GM13976 (cell line): ENCODE measurements around the gene GHRH.

Source experiments
- DNase-seq: peaks from one replicate; pipeline ENCODE4 v3.0.0; 2012; ENCODE audit warnings: low spot score
- in situ Hi-C: fragments of 300-500 bp; cut with MboI; formaldehyde crosslinking; loops from one replicate; pipeline ENCODE4 v1.12.0; 2022; ENCODE audit warnings: low sequenced_read_pairs, mixed read lengths, inconsistent platforms; ENCODE audit not compliant: unreplicated experiment
- TF ChIP-seq, protein P1 (sequence below): IDR thresholded peaks from 2 replicates; pipeline ENCODE4 v1.5.1; 2012; ENCODE audit warnings: borderline replicate concordance, mild to moderate bottlenecking; ENCODE audit not compliant: insufficient read depth; ENCODE audit errors: extremely low read depth, missing control alignments, control extremely low read depth

GHRH gene

DNA sequence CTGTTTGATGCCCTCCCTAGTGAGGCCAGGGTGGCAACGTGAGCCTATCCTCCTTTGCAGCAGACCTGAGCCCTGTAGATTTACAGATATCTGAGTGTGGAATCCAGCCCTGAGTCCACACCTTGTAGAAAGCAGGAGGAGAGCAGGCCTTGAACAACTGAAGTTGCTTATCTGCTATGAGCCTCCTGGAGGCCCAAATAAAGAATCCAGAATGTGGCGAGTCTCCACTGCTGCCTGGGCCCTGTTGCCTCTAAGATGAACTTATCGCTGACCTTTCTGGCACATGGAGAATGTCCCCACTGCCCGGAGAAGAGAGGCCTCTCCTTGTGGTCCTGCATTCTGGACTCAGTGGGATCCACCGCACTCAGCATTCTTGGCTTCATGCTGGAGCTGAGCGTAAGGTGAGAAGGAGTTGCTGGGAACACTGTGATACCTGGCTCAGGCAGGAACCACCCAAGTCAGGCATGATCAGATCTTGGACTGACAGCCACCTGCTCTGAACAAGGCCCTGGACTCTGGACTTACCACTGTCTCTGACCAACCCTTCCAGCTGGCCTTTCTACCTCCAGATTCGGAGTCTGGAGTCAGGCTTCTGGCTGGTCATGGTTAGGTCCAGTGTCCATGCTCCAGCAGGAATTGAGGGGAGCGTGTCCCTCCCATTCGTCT is 22.0 kb upstream of the GHRH start:
- in situ Hi-C loops, result no loop called here
- TF ChIP-seq, protein P1, sequence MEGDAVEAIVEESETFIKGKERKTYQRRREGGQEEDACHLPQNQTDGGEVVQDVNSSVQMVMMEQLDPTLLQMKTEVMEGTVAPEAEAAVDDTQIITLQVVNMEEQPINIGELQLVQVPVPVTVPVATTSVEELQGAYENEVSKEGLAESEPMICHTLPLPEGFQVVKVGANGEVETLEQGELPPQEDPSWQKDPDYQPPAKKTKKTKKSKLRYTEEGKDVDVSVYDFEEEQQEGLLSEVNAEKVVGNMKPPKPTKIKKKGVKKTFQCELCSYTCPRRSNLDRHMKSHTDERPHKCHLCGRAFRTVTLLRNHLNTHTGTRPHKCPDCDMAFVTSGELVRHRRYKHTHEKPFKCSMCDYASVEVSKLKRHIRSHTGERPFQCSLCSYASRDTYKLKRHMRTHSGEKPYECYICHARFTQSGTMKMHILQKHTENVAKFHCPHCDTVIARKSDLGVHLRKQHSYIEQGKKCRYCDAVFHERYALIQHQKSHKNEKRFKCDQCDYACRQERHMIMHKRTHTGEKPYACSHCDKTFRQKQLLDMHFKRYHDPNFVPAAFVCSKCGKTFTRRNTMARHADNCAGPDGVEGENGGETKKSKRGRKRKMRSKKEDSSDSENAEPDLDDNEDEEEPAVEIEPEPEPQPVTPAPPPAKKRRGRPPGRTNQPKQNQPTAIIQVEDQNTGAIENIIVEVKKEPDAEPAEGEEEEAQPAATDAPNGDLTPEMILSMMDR, result no peak
- DNase-seq, result no peak

DNA sequence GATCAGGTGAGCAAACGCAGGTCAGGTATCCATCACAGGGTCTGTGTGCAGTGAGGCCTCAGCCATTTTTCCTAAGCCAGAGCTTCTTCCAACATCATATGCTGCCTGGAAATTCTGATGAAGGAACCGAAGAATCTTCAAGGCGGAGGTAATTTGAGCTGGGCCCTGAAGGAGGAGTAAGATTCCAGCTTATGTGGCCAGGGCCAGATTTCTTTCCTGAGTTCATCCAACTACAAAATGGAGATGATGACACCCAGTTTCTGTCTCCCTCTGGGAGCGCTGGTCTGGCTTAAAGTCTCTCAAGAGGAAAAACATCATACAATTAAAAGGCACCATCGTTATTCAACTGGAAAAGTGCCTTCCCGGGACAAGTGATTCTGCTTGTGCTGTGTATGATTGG is 20.9 kb upstream of the GHRH start:
- DNase-seq, result no peak
- in situ Hi-C loops, result no loop called here
- TF ChIP-seq, protein P1, result no peak

DNA sequence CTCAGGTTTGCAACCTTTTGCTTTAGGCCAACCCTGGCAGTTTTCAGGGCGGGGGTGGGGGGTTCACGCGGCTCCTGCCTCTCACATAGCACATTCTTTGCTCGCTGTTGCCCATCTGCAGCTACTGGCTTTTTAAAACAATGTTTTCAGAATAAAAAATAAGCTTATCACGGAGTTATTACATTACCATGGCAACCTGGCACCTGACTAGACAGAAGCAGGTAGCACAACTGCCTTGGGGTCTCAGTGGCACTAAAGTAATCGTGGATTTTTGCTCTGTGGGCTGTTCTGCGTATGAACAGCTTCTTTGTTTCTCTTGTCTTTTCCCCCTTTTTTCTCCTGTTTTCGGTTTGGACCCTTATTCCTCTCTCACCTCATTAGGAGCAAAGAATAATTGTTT is 18.8 kb upstream of the GHRH start:
- in situ Hi-C loops, result no loop called here
- no peak for DNase-seq
- TF ChIP-seq, protein P1, result no peak

DNA sequence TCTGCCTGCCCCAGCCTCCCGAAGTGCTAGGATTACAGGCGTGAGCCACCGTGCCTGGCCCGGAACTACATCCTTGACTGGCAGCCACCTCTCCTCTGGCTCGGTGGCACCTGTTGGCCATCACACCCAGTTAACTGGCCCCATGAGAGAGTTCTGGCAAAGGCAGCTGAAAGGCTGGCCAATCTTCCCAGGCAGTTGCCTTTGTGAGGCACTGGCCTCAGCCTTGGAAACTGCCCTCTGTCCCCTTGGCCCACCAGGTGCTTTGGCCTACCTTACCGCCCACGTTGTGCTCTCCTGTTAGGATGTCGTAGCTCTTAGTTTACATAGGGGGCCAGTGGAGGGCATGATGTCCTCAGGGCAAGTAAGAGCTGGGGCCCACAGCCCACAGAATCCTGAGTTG is 18.2 kb upstream of the GHRH start:
- in situ Hi-C loops, result loop anchor here (10.0 kb wide), 1 partner anchor 105 kb away; no protein-coding TSS in a partner anchor

DNA sequence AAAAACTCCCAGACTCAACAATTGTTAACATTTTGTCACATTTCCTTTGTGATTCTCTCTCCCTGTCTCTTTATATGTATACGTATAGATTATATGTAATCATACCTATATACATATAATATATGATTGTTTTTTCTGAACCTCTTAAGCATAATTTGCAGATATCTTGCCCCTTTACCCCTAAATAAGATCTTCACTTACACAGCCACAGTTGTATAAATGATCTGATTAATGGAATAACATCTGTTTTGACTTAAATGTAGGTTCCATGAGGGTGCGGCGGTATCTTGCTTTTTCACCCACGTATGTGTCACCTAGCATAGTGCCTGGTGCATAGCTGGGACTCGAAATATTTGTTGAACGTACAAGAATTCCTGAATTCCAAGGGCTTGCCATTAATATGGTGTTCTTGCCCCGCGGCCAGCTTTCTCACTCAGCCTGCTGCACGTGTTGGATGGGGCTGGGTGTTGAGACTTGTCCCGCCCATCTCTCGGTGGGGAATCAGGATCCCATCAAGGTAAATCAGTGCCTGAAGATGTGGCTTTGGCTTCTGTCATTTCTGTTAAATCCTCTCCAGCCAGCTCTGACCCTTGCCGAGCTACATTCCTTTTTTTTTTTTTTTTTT is 17.5 kb upstream of the GHRH start:
- in situ Hi-C loops, result loop anchor here (10.0 kb wide), 1 partner anchor 106 kb away; no protein-coding TSS in a partner anchor
- TF ChIP-seq, protein P1, result no peak
- no peak for DNase-seq

More for the DNA sequence above, 18.2 kb upstream of the GHRH start:
- DNase-seq, result no peak
- TF ChIP-seq, protein P1, result no peak

DNA sequence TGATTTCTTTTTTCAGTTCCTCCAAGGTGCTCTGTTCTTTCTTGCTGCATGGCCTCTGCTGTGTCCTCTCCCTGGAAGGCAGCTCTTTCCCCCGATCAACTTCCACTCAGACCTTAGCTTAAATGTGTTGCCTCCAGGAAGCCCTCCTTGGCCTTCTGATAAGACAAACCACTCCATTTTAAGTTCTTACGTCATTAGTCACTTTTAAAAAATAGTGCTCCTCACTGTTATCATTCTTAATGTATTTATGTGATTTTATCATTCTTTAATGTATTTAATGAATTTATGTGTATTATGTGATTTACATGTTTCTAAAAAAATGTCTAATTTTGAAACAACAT is 15.6 kb upstream of the GHRH start:
- TF ChIP-seq, protein P1, result no peak
- in situ Hi-C loops, result loop anchor here (10.0 kb wide), 1 partner anchor 108 kb away; no protein-coding TSS in a partner anchor
- peak; percentile 75 for DNase-seq
